Upper lobe of left lung (tissue), 4 donors: ENCODE measurements around the gene TCF25.

ENCODE experiments used
- CTCF ChIP-seq, 6 experiments: fragments of 450-650 bp in 4 of 6; fragments of 200-600 bp in 2 of 6; sonication (generic) in 2 of 6; IDR thresholded peaks; one replicate each; pipeline ENCODE4 v1.5.1; 2016 to 2019; ENCODE audit warnings: antibody characterized with exemption in 6 of 6
- POLR2AphosphoS5 ChIP-seq, 2 donors: sonication (generic); formaldehyde crosslinking; IDR thresholded peaks; one replicate each; pipeline ENCODE4 v1.5.1; 2017; ENCODE audit warnings: antibody characterized with exemption in 2 of 2

- TF ChIP-seq CTCF (IDR thresholded peaks at IDR 0.05) (no peak), POLR2AphosphoS5 (IDR thresholded peaks at IDR 0.05) (no peak)
These were observed 58.0 kb downstream of the TCF25 start for GRCh38 chr16:89931305-89931896.
